Epithelial cell of esophagus (primary cell): ENCODE measurements around the gene FITM1.

Experiments
- DNase-seq: peaks from one replicate; pipeline ENCODE4 v3.0.0; 2010; ENCODE audit warnings: low read depth
- H3K4me3 ChIP-seq: 2 replicates; pipeline ENCODE4 v1.5.1; 2011; ENCODE audit warnings: mild to moderate bottlenecking, low read length, control low read depth
- CTCF ChIP-seq: IDR thresholded peaks from 2 replicates; pipeline ENCODE4 v1.5.1; 2011; ENCODE audit warnings: low read depth, mild to moderate bottlenecking, low read length, control low read depth, inconsistent platforms; ENCODE audit not compliant: insufficient read depth; ENCODE audit errors: missing control alignments

The FITM1 gene

DNA sequence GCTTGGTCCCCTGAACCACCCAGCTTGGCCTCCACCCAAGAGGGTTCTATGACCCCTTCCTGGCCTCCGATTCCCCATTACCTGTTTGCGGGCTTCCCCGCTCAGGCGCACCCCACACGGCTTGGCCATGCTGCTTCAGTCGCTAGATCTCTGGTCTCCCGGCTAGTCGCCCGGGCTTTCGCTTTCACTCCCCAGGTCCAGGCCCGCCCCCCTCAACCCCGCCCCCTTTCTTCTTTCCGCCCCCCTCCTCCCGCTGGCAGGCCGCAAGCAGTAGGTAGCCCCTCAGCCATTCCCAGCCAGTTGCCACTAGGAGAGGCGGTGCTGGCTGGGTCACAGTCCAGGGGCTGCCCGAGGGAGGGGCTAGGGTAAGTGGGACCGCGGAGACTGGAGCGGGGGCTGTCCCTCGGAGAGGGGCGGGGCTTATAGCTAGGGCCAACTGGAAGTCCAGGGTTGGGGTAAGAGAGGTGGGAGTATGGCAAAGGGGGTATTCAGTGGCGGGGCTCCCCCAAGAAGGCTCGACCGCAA lies 16.1 kb downstream of the FITM1 start, which contains the start of gene PSME2:
Gene PSME2 (minus strand): TSS at position 158 of the 525 bp plus-strand sequence. CDS start 29 bp downstream, at position 129.
- DNase-seq, result peak; percentile 97
- no peak for TF ChIP-seq CTCF
- peak within 1 kb of the TSS; percentile 87 for H3K4me3 ChIP-seq

- no peak for TF ChIP-seq CTCF
- peak; percentile 100 for DNase-seq
- peak within 1 kb of the TSS; percentile 87 for H3K4me3 ChIP-seq
Observed at GRCh38 chr14:24146978-24147760, 16.7 kb downstream of the FITM1 start, which contains the start of gene RNF31. Gene RNF31 (plus strand): TSS chr14:24147498. CDS start chr14:24147699, 201 bp downstream.

DNA sequence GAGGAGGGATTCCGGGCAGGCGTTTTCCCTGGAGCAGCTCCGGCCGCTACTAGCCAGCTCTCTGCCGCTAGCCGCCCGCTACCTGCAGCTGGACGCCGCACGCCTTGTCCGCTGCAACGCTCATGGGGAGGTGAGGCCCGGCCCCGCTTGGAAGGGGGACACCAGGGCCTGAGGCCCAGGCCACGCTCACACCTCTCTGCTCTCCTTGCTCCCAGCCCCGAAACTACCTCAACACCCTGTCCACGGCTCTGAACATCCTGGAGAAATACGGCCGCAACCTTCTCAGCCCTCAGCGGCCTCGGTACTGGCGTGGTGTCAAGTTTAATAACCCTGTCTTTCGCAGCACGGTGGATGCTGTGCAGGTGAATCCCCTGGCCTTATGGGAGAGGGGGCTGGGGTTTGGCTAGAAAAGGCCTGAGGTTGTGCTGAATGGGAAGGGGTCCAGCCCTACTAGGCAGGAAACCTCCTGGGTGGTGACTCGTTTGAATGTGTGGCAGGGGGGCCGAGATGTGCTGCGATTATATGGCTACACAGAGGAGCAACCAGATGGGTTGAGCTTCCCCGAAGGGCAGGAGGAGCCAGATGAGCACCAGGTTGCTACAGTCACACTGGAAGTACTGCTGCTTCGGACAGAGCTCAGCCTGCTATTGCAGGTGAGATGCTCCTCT lies 17.4 kb downstream of the FITM1 start:
- H3K4me3 ChIP-seq, result peak overlapping the region; percentile 87
- DNase-seq, result no peak
- no peak for TF ChIP-seq CTCF

- TF ChIP-seq CTCF, result no peak
- DNase-seq, result no peak
- no peak overlapping the region for H3K4me3 ChIP-seq
Observed at GRCh38 chr14:24149302-24149969, 19.0 kb downstream of the FITM1 start.

- no peak overlapping the region for H3K4me3 ChIP-seq
- DNase-seq, result no peak
- TF ChIP-seq CTCF, result no peak
Observed at GRCh38 chr14:24150061-24150460, 19.6 kb downstream of the FITM1 start.

DNA sequence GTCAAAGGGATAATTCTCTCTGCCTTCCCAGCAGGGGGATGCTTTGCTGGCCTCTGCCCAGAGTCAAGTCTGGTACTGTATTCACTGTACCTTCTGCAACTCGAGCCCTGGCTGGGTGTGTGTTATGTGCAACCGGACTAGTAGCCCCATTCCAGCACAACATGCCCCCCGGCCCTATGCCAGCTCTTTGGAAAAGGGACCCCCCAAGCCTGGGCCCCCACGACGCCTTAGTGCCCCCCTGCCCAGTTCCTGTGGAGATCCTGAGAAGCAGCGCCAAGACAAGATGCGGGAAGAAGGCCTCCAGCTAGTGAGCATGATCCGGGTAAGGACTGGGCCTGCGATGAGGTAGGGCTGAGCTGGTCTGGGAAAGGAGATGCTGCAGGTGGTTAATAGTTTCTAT lies 20.1 kb downstream of the FITM1 start:
- DNase-seq, result no peak
- TF ChIP-seq CTCF, result no peak
- no peak overlapping the region for H3K4me3 ChIP-seq
